ENCODE measurements around the gene SLC9C1.

The SLC9C1 gene

DNA sequence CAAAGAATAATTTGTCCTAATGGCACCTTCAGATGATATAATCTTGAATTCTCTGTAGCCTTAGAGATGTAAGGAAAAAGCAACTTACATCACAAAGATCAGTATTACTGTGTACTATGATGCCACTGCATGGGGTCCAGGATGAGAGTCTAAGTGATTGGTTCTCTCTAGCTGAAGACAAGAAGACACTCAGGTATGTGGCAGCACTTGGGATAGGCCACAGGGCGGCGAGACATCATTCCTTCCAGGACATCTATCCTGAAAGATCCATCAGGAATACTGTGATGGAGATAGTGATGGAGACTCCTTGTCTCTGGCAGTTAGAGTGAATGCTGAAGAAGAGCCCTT is 41.4 kb upstream of the SLC9C1 start:
- TF ChIP-seq, protein P1, sequence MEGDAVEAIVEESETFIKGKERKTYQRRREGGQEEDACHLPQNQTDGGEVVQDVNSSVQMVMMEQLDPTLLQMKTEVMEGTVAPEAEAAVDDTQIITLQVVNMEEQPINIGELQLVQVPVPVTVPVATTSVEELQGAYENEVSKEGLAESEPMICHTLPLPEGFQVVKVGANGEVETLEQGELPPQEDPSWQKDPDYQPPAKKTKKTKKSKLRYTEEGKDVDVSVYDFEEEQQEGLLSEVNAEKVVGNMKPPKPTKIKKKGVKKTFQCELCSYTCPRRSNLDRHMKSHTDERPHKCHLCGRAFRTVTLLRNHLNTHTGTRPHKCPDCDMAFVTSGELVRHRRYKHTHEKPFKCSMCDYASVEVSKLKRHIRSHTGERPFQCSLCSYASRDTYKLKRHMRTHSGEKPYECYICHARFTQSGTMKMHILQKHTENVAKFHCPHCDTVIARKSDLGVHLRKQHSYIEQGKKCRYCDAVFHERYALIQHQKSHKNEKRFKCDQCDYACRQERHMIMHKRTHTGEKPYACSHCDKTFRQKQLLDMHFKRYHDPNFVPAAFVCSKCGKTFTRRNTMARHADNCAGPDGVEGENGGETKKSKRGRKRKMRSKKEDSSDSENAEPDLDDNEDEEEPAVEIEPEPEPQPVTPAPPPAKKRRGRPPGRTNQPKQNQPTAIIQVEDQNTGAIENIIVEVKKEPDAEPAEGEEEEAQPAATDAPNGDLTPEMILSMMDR (conservative IDR thresholded peaks at IDR 0.05; ENCODE audit: control insufficient read depth, insufficient read depth, low read depth, low read length) = no peak
- no peak overlapping the region for H3K4me3 ChIP-seq (ENCODE audit: control insufficient read depth, low read depth, low read length)
- DNase-seq (ENCODE audit: low read depth) = no peak

DNA sequence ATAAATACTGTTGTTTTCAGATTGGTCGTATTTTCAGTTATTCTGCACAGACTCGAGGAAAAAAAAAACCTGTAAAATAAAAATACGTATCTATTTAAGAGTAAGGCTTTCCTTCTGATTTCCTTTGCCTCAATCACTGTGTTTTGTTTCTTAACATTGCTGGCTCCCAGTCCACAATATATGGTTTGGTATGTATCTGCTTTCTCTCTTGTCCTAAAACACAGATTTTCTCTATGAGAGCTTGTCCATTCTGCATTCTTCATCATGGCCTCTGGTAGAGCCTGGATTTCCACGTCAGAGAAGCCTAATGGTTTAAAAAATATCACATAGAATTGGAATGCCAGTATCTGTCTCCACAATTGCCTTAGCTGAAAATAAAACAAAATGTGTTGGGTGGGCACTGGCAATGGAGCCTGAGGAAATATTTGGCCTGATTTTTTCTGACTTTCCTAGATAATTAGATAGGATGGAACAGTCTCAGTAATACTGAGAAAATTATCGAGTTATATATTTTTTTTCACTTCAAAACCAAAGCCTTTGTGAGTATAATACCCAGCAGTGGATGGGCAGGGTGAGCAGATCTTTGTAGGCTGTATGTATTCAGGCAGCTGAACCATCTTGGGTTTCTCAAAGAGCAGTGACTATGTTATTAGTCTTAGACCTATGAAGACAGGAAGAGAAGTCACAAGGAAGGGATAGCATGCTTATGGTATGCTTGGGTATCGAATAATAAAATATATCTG is 40.8 kb upstream of the SLC9C1 start:
- TF ChIP-seq, protein P1 (conservative IDR thresholded peaks at IDR 0.05; ENCODE audit: control insufficient read depth, insufficient read depth, low read depth, low read length) = no peak
- no peak overlapping the region for H3K4me3 ChIP-seq (ENCODE audit: control insufficient read depth, low read depth, low read length)
- DNase-seq (ENCODE audit: low read depth) = no peak

DNA sequence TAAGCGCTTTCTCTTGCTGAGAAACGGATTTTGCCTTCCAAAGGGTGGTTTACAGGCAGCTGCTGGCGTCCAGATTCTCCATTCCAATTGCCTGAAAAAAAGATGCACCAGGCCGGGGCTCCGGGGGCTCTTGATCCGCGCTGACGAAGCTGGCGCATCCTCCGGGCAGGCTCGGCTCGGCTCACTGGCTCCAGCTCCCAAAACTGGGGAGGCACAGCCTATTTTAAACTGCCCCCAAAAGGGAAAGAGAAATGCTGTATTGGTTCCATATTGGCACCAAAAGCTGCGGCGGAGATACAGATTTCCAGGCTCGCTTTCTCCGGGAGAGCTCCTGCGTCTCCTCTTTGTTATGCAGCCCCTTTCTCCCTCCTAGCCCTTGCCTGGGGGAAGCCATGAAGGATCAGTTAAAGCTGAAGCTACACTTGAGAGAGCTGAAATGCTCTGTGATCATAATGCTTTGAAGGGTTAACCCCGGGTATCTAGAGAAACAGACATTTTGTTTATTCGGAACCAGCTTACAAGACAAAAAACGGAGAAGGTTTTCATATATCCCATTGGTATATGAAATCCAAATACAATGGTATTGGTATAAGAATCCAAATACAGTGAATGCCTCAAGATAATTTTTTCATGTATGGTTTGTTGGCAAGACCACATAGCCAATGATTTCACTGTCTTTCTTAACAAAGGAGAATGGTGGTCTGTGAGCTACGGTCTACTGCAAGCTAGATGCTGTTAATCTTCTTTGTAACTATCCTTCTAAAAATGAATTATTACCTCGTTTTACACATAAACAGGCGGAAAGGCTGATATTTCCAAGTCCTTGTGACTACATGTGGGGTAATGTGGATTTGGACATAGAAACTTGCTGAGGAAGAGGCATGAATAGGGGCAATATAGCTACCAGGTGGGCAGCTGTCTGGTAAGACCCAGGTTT is 39.6 kb upstream of the SLC9C1 start:
- TF ChIP-seq, protein P1 (conservative IDR thresholded peaks at IDR 0.05; ENCODE audit: control insufficient read depth, insufficient read depth, low read depth, low read length) = no peak
- peak overlapping the region; percentile 37 for H3K4me3 ChIP-seq (ENCODE audit: control insufficient read depth, low read depth, low read length)
- no peak for DNase-seq (ENCODE audit: low read depth)

DNA sequence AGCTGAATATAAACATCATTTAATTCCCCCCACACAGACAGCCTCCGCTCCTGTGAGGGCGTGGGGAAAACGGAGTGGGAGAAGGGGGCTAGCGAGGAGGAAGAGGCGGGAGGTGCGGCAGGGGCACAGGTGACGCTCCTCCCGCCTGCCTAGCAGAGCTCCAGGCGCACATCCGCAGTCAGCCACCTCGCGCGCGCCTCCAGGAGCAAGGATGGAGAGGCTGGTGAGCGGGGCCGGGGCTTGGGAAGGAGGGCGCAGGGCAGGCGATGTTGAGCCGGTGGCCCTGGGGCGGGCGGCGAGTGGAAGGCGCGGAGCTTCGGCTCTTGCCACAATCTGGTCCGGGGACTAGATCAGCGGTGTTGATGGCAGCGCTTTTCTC is 39.0 kb upstream of the SLC9C1 start, which contains the start of gene CD200:
TSS of gene CD200 (plus strand) at position 155 of the 379 bp plus-strand sequence. CDS start at position 212, 57 bp downstream.
- H3K4me3 ChIP-seq (ENCODE audit: control insufficient read depth, low read depth, low read length) = peak within 1 kb of the TSS; percentile 37
- TF ChIP-seq, protein P1 (conservative IDR thresholded peaks at IDR 0.05; ENCODE audit: control insufficient read depth, insufficient read depth, low read depth, low read length) = no peak
- DNase-seq (ENCODE audit: low read depth) = peak; percentile 16

DNA sequence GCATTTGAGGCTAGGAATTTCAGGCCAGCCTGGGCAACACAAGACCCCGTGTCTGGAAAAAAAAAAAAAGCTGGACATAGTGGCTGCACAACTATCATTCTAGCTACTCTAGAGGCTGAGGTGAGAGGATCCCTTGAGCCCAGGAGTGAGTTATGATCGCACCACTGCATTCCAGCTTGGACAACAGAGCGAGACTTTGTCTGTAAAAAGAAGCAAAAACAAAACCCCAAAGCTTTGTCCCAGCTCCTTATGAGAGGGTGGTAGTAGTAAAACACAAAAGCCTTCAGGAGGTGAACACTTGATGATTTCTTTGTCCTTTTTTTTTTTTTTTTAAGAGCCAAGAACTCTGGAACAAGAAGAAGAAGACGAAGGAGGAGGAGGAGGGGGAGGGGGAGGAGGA is 37.8 kb upstream of the SLC9C1 start:
- DNase-seq (ENCODE audit: low read depth) = no peak
- TF ChIP-seq, protein P1 (conservative IDR thresholded peaks at IDR 0.05; ENCODE audit: control insufficient read depth, insufficient read depth, low read depth, low read length) = no peak
- no peak overlapping the region for H3K4me3 ChIP-seq (ENCODE audit: control insufficient read depth, low read depth, low read length)

DNA sequence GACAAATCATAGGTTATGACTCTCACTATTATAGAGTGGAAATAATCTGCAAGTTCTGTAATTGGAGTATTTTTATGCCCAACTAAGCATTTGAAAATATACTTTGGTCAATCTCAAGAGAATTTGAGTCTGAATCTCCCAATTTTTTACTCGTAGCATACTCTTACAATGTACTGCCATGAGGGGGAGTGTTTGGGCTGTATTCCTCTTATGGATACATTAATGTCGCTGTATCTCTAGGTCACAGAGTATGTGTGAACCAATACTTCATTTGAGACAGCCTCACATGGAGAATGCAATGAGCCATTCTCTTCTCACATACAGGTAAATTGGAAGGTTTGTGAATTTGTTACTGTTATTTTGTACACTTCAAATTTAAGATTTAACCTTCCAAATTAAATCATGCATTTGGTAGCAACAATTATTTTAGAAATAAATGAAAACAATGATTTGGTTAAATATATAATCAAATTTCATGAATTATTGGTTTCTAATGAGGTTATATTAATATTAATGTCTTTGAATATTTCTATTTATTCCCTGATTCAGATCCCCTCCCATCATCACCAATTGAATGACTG is 33.4 kb upstream of the SLC9C1 start:
- DNase-seq (ENCODE audit: low read depth) = peak; percentile 64
- no peak overlapping the region for H3K4me3 ChIP-seq (ENCODE audit: control insufficient read depth, low read depth, low read length)
- TF ChIP-seq, protein P1 (conservative IDR thresholded peaks at IDR 0.05; ENCODE audit: control insufficient read depth, insufficient read depth, low read depth, low read length) = peak; percentile 82
